Duodenal mucosa (tissue), 2 donors: ENCODE data around the gene ALK.

Experiments used
- H3K27ac ChIP-seq: one replicate; pipeline ENCODE4 v1.7.0; 2013; ENCODE audit warnings: low read depth, low read length
- H3K27me3 ChIP-seq, 2 donors: one replicate each; pipeline ENCODE4 v1.7.0; 2013; ENCODE audit warnings: low read length in 2 of 2, control low read depth in 1 of 2; ENCODE audit not compliant: insufficient read depth in 2 of 2, control insufficient read depth in 1 of 2
- H3K36me3 ChIP-seq, 2 donors: one replicate each; pipeline ENCODE4 v1.7.0; 2013; ENCODE audit warnings: low read length in 2 of 2, control low read depth in 1 of 2; ENCODE audit not compliant: insufficient read depth in 2 of 2, control insufficient read depth in 1 of 2
- H3K4me1 ChIP-seq, 2 donors: one replicate each; pipeline ENCODE4 v1.7.0; 2013; ENCODE audit warnings: low read length in 2 of 2, control low read depth in 1 of 2; ENCODE audit not compliant: insufficient read depth in 2 of 2, control insufficient read depth in 1 of 2
- H3K4me3 ChIP-seq, 2 donors: one replicate each; pipeline ENCODE4 v1.7.0; 2013; ENCODE audit warnings: low read length in 2 of 2, low read depth in 1 of 2
- H3K9ac ChIP-seq, 2 donors: one replicate each; pipeline ENCODE4 v1.7.0; 2013; ENCODE audit warnings: low read length in 2 of 2, low read depth in 1 of 2
- H3K9me3 ChIP-seq, 2 donors: one replicate each; pipeline ENCODE4 v1.7.0; 2013; ENCODE audit warnings: low read length in 2 of 2, control low read depth in 1 of 2; ENCODE audit not compliant: control insufficient read depth in 1 of 2

The ALK gene

DNA sequence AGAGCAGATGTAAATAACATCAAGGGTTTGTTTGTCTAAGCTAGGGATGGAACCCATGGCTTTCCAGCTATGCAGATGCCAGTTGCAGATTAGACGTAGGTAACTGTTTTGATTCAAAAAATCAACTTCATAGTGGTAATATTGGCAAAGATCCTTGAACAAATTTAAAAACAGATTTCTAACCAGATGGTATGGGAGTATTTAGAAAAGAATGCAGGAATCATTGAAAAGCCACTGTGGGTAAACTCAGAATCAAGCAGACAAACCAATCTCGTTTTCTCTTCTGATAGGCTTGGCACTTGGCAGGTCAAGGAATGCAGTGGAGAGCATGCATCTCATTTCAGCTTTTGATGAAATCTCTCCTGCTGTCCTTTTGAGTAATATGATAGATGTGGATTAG is 428.7 kb downstream of the ALK start:
- Histone ChIP-seq H3K9me3 (no peaks in the 10 kb centered on the region), H3K27ac (no peak overlapping the region)

DNA sequence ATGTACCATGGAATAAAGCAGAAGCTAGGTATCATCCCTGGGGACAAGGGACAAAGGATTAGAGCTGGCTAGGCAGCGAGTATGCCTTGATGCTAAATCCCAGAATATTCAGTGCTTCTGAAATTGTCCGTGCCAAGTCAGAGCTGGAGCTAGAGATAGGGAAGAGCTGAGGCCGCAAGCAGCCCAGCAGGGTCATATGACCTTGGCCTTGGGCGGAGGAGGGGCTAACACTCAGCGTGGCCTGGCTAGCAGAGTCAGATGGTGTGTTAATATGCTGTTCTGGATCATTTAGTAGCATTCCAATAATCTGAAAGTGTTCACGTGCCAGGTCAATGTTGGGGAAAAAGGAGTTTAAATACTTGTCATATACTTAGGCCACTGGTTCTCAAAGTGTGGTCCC is 431.3 kb downstream of the ALK start:
- Histone ChIP-seq H3K27me3 (no peaks in the 10 kb centered on the region), H3K9me3 (no peaks in the 10 kb centered on the region), H3K9ac (no peak overlapping the region)

More for the DNA sequence above, 428.7 kb downstream of the ALK start:
- Histone ChIP-seq H3K9ac (no peak overlapping the region), H3K36me3 (no peaks in the 10 kb centered on the region), H3K4me3 (no peak overlapping the region), H3K27me3 (no peaks in the 10 kb centered on the region), H3K4me1 (no peaks in the 10 kb centered on the region)

DNA sequence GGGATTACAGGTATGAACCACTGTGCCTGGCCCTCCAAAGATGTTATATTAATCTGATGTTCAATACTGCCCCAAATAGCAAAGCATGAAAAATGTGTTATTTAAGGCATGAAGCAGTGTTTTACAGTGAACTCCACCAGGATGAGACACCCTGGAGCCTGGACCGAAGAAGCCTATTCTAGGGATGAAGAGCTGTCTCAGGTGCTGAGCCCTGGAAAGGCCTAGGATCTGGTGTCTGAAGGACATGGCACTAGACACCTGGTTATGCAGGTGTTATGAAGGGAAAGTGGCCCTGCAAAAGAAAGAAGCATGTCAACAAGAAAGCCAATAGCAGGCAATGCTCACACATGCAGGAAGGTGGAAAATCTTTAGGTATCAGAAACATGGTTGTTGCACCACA is 431.8 kb downstream of the ALK start:
- Histone ChIP-seq H3K4me3 (no peak overlapping the region), H3K4me1 (no peaks in the 10 kb centered on the region), H3K27me3 (no peaks in the 10 kb centered on the region), H3K36me3 (no peaks in the 10 kb centered on the region), H3K27ac (no peak overlapping the region), H3K9ac (no peak overlapping the region), H3K9me3 (no peaks in the 10 kb centered on the region)

More for the DNA sequence above, 431.3 kb downstream of the ALK start:
- Histone ChIP-seq H3K4me3 (no peak overlapping the region), H3K27ac (no peak overlapping the region), H3K4me1 (no peaks in the 10 kb centered on the region), H3K36me3 (no peaks in the 10 kb centered on the region)

DNA sequence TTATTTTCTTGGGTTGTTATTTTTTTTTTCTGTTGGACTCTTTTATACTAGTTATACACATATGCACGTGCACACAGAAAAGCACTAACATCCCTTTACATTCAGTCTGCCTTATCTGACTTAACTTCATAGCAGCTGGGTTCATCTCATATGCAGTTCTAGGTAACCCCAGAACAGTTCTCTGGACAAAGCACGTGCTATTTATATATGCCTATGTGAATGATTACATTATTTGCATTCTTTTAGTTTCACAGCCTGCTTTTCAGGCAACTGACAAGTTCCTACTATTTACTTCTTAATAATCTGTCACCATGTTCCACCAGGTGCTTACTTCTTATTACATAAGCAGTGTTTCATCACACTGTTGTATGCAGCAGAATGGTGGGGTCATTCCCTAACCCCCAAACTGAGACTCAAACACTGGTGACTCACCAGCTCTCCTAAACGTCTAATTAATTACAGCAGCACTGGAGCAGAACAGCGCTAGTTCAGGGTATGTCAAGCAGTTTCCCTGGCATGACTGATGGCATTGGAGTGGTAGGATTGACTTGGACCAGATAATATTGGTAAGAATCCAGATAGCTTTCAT is 433.3 kb downstream of the ALK start:
- Histone ChIP-seq H3K36me3 (no peaks in the 10 kb centered on the region), H3K9me3 (no peaks in the 10 kb centered on the region), H3K9ac (no peak overlapping the region), H3K27me3 (no peaks in the 10 kb centered on the region), H3K4me3 (no peak overlapping the region), H3K27ac (no peak overlapping the region), H3K4me1 (no peaks in the 10 kb centered on the region)

DNA sequence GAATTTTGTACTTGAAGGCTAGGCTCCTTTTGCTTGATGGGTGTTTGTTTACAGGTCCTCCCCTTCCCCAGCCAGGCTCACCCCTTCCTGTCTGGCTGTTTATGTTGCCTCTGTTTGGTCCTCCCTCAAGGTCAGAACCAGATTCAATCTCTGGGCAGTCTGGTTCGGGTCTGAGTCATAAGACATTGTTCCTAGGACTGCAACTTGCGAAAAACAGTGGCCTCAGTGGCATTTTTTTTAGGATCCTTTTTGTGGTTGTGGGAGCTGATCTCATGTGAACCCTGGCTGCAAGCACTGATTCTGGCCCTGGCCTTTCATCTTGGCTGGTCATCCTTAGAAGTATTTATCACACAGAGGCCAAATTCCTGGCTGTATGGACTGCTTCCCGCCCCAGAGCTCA is 435.8 kb downstream of the ALK start:
- no peak overlapping the region for H3K4me3 ChIP-seq
- no peak overlapping the region for H3K27ac ChIP-seq
- H3K9ac ChIP-seq = no peak overlapping the region

DNA sequence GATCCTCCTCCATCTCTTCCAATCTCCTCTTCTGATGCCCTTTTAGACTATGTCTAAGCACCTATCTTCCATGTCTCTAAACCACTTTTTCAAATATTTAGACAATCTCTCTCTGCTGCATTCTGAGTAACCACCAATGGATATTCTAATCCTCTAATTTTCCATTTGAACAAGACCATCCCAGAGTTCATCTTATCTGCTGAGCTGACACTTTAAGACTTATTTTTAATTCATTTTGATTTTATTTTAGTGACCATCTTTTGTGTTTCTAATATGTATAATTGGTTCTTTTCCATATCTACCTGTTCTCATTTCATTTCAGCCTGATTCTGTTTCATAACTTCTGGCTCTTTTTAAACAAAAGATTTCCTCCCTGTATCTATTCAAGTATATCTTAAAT is 436.3 kb downstream of the ALK start:
- H3K9ac ChIP-seq = no peak overlapping the region
- H3K27ac ChIP-seq = no peak overlapping the region
- no peaks in the 10 kb centered on the region for H3K27me3 ChIP-seq
- H3K4me3 ChIP-seq = no peak overlapping the region
- H3K36me3 ChIP-seq = no peaks in the 10 kb centered on the region
- H3K4me1 ChIP-seq = no peaks in the 10 kb centered on the region
- H3K9me3 ChIP-seq = no peaks in the 10 kb centered on the region

More for the DNA sequence above, 435.8 kb downstream of the ALK start:
- Histone ChIP-seq H3K36me3 (no peaks in the 10 kb centered on the region), H3K27me3 (no peaks in the 10 kb centered on the region), H3K9me3 (no peaks in the 10 kb centered on the region), H3K4me1 (no peaks in the 10 kb centered on the region)

DNA sequence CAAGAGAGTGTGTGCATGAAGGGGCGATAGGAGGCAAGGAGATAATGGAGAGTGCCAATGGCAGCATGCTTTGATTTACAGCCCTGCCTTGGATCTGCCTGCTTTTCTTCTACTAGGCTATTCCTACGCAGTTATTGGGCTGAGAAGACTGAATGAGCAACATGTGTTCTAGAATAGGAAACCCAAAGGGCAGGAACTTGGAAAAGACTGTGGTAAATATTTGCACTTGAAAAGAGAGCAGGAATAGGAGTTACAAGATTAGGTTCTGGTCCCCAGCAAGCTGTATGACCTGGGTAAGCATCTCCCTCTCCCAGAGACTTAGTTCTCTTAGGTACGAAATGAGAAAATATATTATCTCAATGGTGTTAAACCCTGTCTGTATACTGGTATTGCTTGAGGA is 438.5 kb downstream of the ALK start:
- Histone ChIP-seq H3K9ac (no peak overlapping the region), H3K27me3 (no peaks in the 10 kb centered on the region), H3K27ac (no peak overlapping the region), H3K36me3 (no peaks in the 10 kb centered on the region), H3K4me1 (no peaks in the 10 kb centered on the region), H3K4me3 (no peak overlapping the region), H3K9me3 (no peaks in the 10 kb centered on the region)

DNA sequence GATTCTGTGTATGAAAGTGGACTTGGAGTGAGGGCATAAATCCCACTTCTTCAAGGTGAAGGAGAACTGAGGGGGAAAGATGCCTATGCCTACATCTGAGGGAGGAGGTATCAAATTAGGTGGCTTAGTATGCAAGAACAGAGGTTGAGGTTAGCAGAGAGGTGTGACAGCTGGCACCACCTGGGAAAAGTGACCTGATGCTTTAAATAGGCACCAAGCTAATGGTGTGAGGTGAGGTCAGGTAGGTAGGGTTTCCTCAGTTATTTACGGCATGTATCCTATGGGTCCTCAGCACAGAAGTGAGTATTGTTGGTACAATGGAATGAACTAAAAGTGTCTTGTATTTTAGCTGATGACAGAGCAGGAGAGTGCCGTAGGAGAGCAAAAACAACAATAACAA is 439.0 kb downstream of the ALK start:
- no peak overlapping the region for H3K27ac ChIP-seq

DNA sequence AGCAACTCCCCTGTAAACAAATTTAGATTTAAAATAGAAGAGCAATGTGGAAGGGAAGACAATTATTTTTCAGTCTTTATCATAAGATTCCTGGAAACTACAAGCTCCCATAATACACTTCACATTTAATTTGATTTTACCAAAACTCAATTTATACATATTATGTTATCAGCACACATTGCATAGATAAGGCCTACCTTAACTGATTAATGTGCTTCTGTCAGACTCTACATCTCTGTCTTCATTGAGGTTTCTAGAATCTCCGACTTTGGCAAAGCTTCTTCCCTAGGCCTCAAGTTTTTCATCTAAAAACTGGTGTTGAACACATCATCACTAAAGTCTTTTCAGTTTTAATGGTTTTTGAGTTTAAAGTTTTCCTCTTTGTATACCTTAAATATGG is 440.1 kb downstream of the ALK start:
- H3K4me3 ChIP-seq = no peak overlapping the region
- H3K27ac ChIP-seq = no peak overlapping the region
- no peak overlapping the region for H3K9ac ChIP-seq
- no peaks in the 10 kb centered on the region for H3K9me3 ChIP-seq
- no peaks in the 10 kb centered on the region for H3K4me1 ChIP-seq
- no peaks in the 10 kb centered on the region for H3K27me3 ChIP-seq
- H3K36me3 ChIP-seq = no peaks in the 10 kb centered on the region

More for the DNA sequence above, 439.0 kb downstream of the ALK start:
- Histone ChIP-seq H3K36me3 (no peaks in the 10 kb centered on the region), H3K9ac (no peak overlapping the region), H3K4me1 (no peaks in the 10 kb centered on the region), H3K27me3 (no peaks in the 10 kb centered on the region), H3K4me3 (no peak overlapping the region), H3K9me3 (no peaks in the 10 kb centered on the region)

DNA sequence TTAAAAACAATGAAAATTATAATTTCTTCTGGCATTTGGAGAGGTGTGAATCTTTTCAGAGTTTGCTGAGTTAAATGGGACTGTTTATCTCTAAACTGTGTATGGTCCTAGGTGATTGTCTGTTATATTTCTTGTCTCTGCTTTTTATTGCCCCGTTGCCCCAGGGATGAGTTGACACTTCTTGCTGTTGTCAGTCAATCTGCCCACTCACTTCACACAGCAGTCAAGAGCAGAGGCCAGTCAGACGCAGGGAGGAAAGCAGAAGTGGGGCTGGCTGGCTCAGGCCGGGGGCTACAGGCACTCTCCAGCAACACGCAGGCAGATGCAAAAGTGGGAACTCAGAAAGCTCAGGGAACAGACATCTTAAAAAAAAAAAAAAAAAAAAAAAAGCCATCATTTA is 441.0 kb downstream of the ALK start:
- no peak overlapping the region for H3K9ac ChIP-seq
- H3K27me3 ChIP-seq = no peaks in the 10 kb centered on the region
- H3K4me1 ChIP-seq = no peaks in the 10 kb centered on the region
- H3K9me3 ChIP-seq = no peaks in the 10 kb centered on the region
- H3K27ac ChIP-seq = no peak overlapping the region
- no peaks in the 10 kb centered on the region for H3K36me3 ChIP-seq
- no peak overlapping the region for H3K4me3 ChIP-seq

DNA sequence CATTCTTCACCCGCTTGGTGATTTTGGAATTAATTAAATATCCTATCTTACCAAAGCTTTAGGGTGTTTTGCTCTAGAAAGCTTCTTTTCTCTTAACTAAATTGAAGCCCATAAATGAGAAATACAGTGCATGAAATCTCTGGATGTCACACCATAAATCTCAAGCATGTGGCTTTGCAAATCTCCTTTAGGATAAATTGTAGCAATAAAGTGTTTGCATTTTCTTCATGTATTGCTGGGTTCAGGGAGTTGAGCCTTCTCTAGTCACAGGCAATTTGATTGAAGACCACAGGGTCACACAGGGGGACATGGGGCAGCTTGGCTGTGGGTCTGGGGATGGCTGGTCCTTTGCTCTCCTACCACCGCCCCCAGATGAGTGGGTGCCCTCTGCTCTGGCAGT is 442.0 kb downstream of the ALK start:
- H3K4me1 ChIP-seq = no peaks in the 10 kb centered on the region
- H3K36me3 ChIP-seq = no peaks in the 10 kb centered on the region
- H3K9ac ChIP-seq = no peak overlapping the region
- no peaks in the 10 kb centered on the region for H3K9me3 ChIP-seq
- no peak overlapping the region for H3K4me3 ChIP-seq
- H3K27ac ChIP-seq = no peak overlapping the region
- H3K27me3 ChIP-seq = no peaks in the 10 kb centered on the region
